Stimulated activated CD4-positive, alpha-beta T cell treated with anti-CD3 and anti-CD28 coated beads, Interleukin-1b, Interleukin-23, amount 100 ng/mL, for 24 hours (primary cell): ENCODE results near the gene CRACDL.
"Not testable (repeated sequence)": the region's sequence is repeated elsewhere in the genome, so short reads cannot be mapped to it uniquely, and the experiment has no call there.

Experiments used
- DNase-seq, 4 experiments: peaks; one replicate each; pipeline ENCODE4 v3.0.0-alpha.2; 2020; ENCODE audit warnings: low read depth in 4 of 4, low spot score in 1 of 4

CRACDL gene

DNA sequence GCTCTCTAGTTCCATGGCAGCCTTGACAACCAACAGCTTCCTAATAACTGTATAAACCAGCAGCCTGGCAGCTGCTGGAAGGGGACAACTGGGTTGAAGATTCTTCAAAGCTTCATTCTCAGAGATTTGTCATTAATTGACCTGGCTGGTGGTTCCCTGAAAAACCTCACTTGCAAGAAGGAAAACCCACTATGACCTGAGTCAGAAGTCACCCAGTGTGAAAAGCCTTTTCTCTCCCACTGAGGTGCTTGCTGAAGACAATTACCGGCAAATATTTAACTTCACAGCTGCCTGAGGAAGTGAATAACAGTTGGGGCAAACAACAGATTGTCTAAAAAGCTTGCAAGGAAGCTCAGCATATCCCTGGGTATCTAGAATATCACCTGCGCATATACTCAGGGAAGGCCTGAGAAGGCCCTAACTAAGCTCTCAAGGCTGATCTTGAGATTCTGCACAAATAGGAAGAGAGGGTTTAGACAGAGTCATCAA, 49.9 kb downstream of the CRACDL start:
- DNase-seq: no peak

DNA sequence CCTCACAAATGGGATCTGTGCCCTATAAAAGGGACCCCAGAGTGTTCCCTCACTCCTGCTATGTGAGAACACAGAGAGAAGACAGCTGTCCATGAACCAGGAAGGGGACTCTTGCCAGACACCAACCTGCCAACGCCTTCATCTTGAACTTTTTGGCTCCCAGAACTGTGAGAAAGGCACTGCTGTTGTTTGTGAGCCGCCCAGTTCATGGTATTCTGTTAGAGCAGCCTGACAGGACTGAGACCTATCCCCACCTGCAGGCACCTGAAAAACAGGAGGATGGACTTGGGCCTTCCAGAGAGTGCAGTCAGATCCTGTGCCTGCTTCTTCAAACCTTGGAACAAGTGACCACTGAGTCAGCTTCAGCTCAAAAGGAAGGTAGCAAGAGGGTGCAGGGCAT, 51.4 kb downstream of the CRACDL start:
- DNase-seq: no peak

DNA sequence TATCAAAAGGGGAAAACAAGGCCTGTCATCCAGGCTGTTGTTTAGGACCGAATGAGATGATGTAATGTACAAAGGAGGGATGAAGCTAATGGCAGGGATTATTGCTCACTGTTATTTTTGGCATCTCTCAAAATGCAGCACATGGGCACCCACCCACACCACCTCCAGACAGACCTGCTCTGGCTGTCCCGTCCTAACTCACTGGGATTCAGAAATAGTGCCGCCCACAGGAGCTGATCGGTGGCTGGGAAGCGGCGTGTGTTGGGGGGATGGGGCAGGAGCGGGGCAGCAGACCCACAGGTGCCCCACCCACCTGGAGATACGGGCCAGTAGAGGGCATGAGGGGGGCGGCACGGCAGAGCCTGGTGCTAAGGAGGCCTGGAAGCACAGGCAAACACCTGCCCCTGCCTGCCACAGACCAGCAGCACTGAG, 52.2 kb downstream of the CRACDL start:
- DNase-seq: no peak

DNA sequence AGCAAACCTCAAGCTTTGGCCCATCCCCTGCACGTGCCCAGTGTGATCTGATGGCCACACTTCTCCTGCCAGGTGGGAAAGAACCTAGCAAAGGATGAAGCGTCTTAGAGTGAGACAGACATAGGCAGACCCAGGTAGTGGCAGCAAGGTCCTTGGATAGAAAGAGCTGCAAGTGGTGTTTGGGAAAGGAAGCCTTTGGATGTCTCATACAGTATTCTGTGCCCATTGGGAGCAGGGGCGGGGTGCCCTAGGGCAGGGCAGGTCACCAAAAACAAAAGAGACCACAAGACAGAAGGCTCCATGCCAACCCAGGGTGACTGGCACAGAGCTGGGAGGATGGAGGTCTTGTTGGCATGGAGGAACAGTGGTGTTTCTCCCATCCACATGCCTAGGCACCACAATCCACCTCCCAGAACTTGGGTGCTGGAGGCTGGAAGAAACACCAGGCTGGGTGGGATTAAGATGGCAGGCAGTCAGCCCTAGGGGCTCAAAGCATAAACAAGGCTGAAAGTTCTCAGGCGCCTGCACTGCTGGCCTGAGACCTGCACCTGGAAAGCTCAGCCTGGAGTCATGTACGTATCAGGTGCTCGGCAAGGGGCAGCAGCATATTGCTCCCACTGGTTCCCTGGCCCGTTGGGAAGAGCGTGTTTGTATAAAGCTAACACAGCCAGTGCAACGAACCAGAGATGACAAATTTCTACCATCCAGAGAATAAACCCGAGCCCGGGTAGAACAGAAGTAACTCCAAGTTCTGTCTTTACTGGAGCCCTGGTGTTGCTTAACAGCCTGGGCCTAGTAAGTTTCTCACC, 52.9 kb downstream of the CRACDL start:
- no peak for DNase-seq

DNA sequence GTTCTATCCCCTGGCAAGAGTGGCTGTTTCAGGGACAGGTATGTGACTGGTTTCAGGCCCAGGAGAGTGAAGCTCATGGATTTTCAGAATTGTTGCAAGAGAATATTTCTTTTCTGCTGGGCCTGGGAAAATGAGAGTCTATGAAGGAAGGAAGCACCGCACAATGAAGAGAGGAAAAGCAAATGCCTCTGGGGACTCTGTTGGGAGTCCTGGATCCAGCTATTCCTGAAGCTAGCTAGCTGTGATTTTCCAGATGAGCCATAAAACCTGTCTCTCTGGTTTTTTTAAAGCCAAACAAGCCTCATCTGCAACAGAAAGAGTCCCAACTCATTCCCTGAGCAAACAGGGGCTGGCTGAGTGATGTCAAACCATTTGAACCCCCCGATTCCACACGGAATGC, 53.7 kb downstream of the CRACDL start:
- DNase-seq: no peak

DNA sequence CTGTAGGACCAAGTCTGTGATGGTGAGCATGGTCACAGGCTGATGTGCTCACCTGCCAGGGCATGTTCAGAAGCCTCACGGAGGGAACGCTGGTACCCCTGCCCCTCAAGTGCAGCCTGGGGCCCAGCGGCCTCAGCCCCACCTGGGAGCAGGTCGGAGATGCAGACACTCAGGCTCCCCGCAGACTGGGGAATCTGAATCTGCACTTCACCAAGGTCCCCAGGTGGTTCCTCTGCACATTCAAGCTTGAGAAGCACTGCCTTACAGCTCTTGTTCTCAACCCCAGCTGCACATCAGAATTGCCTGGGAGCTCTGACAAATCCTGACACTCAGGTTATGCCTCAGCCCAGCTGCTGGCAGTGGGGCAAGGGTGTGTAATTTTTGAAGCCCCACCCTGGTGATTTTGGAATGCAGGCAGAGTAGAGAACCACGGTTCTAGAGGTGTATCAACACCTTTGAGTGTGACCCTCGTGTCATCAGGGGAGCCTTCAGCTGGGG, 54.8 kb downstream of the CRACDL start:
- DNase-seq: no peak

DNA sequence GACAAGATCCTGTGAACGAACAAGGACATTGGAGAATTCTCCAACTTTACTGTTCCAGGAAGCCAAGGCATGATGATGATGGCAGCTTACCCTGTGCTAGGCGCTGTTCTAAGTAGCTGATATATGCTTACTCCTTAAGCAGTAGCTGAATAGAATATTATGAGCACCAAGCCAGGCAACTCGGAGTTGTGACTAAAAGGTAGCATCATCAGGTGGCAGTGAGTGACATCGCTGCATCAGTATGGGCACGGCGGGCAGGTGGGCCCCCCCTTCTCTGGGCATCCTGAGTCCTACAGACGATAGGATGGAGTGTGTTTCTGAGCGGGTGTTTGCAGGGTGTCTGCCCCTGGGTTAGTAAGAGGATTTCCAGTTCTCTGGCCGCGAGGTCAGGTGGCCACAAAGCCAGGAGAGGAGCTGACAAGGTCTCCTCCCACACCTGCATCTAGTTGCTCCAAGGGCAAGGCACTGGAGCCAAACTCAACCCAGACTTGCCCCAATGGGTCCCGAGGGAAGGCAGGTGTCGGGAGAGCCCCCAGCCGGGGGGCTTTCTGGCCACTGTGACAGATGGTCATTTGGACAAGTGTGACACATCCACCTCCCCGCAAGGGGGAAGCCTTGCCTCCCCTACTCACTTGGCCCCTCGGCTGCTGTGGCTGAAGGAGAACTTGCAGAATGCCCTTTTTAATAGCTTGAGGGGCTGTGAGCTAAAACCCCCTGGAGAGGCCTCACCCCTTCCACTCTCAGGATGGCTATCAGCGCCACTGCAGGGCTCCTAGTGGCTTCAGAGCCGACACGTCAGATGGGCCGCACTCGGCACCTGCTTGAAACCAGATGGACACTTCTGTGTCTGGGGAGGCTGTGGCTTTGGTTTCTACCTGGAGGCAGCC, 55.5 kb downstream of the CRACDL start:
- no peak for DNase-seq

DNA sequence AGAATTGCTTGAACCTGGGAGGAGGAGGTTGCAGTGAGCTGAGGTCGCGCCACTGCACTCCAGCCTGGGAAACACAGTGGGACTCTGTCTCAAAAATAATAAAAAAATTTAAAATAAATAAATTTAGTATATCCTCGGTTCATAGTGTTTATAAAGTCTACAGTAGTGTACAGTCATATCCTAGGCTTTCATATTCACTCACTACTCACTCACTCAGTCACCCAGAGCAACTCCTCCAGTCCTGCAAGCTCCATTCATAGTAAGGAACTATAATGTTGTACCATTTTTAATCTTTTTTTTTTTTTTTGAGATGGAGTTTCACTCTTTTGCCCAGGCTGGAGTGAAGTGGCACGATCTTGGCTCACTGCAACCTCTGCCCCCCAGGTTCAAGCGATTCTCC, 58.4 kb downstream of the CRACDL start:
- not testable (repeated sequence) for DNase-seq

DNA sequence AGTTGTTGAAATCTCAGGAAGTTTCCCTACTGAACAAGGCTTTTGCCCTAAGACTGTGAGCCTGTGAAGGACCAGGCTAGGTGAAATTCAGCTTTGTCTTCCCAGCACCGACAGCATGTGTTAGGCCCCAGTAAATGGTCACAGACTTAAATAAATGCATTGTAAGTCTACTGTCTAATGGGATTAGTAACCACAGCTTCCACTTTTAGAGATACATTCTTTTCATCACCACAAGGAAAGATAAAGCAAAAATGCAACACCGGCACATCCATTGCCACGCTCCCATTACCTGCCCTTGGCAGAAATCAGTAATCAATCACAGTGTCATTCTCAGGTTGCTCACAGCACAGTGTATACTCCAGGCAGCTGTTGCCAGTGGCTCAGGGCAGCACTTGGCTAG, 59.3 kb downstream of the CRACDL start:
- no peak for DNase-seq

DNA sequence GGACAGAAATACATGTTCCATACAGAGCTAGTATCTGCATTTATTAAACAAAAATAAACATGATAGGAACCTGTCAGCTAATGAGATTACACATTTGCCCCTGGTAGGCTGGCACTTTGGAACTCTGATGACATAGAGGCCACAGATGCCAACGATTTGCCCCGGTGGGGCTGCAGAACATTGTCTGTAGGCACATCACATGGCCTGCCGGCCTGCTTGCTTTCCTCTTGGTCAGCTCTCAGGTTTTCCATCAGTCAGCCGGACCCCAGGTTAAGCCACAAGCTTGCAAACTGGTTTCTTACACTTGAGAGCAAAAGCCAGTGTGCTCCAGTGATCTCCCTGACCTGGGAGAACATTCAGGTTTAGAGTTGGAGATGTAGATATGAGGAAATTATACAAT, 60.3 kb downstream of the CRACDL start:
- no peak for DNase-seq

DNA sequence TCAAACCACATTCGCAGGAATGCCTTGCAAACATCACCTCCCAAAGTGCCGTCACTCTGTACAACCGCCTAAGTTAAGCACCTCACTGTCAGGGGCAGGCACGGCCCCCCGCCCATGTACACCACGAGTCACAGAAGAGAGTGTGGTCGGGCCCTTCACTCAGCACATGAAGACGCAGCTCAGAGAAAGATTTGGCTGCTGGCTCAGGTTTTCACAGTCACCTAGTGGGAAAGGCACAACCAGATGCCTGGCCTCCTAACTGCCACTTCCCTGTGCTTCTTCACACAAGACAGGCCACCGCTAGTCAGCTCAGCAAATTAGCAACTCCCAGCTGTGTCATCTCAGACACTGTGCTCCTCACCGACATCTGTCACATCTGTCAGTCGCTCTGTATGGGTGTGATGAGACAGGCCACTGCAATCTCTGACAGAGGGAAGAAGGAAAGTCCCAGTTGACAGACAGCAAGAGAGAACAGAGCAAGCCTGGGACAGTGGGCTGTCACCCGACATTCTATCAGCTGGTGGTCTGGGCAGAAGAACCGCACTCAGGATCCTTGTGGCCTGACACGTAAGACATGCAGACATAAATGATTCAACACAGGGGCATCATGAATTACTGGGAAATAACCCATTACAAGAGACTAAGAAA, 60.8 kb downstream of the CRACDL start:
- no peak for DNase-seq

DNA sequence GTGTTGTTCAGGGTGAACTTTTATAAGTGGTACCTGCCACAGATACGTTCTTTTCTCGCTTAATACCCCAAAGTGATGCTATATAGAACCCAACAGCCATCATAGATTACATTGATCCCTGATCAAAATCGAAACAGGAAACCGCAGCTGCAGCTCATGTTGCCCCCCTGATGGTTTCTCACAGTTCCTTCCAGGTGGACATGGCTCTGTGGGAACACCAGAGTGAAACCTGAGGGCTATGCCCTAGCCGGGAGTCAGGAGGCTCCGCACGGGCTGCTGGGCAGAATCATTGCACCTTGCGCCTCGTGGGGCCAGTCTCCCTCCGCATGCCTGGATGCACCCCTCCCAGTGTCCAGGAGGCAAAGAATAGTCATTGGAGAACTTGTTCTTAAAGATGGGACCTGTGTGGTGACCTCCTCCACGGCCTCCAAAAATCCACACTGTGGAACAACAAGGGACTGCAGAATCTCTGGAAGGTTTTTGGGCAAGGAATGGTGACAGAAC, 61.8 kb downstream of the CRACDL start:
- DNase-seq: no peak

DNA sequence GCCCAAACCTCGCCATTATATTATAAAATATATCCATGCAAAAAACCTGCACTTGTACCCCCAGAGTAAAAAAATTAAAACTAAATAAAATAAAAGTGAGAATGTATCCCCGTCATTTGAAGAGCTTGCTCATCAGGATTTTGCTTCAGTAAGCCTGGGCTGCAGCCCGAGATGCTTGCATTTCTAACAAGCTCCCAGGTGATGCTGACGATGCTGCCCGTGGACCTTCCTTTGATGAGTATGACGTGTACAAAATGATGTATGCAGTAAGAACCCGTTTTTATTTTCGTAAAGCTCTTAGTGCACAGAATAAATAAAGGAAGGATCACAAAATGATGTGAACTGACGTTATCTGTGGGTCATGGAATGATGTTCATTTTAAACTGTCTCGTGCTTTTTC, 63.5 kb downstream of the CRACDL start:
- no peak for DNase-seq

DNA sequence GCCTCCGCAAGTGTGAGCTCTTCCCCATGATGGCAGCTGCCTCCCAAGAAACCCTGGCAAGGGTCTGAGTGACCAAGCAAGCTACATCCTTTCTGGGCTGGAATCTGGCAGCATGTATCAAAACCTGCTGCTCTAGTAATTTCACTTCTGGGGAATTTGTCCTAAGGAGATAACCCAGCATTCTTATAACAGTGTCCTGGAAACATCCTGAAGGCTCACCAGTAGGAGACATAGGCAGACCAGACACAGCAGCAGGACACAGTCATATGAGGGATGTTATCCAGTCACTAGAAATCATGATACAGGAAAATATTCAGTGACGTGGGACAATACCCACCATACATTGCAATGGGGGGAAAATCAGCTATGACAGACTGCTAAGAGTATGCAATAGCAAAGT, 64.5 kb downstream of the CRACDL start:
- no peak for DNase-seq

DNA sequence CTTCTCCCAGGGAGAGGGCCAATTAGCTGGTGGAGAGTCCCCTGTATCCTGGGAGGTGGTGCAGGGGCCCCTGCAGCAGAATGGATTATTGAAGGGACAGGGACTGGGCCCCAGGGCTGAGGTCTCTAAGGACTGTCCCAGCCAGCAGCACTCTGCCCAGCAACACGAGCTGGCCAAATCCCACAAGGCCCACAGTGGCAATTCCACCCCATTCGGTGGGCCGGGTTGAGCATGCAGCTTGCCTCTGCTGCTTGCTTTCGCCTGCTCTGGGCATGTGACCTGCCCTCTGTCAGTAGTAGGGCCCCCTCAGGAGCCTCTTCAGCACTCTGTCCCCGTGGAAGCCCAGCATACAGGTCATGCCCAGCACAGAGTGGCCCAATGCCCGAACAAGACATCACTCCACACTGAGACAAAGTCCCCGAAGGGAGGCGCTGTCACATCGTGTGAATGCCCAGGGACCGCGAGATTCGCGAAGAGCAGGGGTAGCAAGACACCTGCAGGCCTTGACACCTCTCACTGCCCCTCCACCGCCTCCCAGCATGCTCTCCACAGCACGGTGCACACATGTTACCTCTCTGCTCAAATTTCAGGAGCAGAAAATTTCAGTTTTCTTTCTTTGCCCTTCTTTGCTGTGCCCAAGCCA, 65.4 kb downstream of the CRACDL start:
- DNase-seq: no peak

DNA sequence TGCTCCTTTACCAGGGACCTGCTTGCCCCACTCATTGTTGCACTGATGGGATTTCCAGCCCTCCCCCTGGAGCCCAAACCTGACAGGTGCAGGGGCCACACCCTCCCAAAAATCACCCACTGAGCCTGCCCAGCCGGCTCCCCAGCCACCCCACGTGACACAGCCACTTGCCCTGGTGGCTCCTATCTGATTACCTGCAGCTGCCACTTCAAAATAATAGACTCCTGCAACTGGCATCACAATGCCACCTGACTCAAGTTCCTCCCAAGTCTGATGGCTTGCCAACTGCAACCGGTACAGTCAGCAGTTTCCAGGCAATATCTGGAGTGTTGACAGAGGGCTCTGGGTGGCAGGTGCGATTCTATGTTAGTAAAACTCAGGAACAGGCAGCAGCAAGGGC, 66.2 kb downstream of the CRACDL start:
- no peak for DNase-seq

DNA sequence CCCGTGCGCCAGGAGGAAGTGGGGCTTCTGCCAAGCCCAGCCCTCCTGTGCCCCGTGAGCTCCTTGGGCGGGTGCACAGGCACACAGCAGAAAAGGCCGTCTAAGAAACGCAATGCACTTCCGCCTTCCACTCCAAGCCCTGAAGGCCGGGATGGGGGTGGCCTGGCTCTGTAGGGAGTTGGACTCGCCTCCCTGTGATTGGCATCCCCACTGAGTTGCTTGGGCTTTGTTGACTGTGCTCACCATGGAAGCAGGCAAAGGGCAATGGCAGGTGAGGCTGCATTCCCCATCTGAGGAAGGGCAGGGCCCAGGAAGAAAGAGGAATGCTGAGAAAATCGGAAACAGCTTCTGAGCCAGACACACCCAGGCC, 66.8 kb downstream of the CRACDL start:
- no peak for DNase-seq

DNA sequence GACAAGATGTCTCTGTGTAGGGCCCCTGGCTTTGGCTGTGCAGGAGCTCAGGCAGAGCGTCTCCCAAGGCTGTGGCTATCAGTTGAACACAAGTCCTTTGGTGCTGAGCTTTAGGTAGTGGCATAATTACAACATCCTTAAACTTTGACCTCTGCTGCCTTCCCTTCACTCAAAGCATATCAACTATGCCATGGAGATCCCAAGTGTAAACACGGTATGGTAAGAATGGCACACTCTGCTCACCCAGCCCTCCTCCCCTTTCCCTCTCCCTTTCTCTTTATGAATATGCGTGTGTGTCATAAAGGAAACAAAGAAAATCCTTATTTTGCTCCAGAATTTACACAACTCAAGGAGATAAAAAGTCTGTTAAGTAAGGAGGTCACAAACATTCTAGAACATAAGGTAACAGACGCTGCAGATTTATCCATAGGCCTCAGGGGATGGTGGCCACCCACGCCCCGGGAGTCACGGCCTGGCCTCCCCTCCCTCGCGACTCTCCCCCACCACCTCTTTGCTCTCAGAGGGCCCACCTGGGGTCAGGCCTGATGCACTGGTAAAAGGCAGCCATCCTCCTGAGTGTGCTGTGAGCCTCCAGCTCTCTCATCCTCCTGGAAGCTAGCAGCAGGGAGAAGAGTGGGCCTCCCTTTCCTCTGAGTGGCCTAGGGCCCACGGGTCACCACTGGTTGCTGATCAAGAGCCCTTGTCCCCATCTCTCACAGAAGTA, 67.3 kb downstream of the CRACDL start:
- DNase-seq: no peak

DNA sequence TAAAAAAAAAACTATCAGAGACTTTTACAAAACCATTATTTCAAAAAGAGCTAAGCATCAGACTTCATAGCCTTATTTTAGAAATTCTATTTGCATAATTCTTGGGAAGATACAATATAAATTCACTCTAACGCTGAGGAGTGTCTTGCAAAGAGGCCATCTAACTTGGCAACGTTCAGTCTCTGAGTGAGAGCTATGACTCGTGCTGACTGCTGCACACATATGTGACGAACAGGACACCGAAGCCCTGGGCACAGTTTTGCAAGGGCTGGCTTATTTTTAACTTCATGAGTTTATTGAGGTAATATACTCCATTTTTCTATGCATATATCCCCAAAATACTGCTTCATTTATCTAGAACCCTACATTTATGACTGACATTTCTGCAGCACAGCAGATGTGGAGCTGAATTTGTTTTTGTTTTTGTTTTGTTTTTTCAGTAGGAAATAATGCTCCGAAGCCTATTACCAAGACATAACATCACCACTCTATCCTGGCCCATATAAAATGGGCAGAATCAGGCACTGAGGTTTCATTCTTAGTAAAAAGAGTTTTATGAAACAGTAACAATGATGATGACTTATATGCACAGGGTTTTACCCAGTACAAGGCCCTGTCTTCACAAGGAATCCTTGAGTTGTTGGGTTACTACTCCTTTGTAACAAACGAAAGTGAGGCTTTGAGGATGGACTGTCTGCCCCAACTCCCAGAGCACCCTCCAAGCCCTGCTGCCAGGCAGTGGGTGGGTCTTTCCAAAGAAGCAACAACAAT, 68.3 kb downstream of the CRACDL start:
- no peak for DNase-seq
